MM.1S (cell line): ENCODE results near the gene STXBP6.

Experiments used
- DNase-seq: peaks from one replicate; pipeline ENCODE4 v3.0.0-alpha.2; 2015
- H2AFZ ChIP-seq: fragments of 300-600 bp; sonication (generic); 2 replicates; pipeline ENCODE4 v1.6.0; 2016; ENCODE audit warnings: antibody characterized with exemption, low read length
- H3F3A ChIP-seq: fragments of 300-600 bp; sonication (generic); 2 replicates; pipeline ENCODE4 v1.6.1; 2016; ENCODE audit warnings: mild to moderate bottlenecking, antibody characterized with exemption, low read length, moderate library complexity, mixed read lengths; ENCODE audit not compliant: insufficient read depth
- H3K27ac ChIP-seq: fragments of 300-600 bp; sonication (generic); 2 replicates; pipeline ENCODE4 v1.5.1; 2016; ENCODE audit warnings: mild to moderate bottlenecking, low read length
- H3K27me3 ChIP-seq: fragments of 300-600 bp; sonication (generic); replicated peaks from 2 replicates; pipeline ENCODE4 v1.6.0; 2016; ENCODE audit warnings: low read length; ENCODE audit not compliant: insufficient read depth
- H3K36me3 ChIP-seq: fragments of 300-600 bp; sonication (generic); replicated peaks from 2 replicates; pipeline ENCODE4 v1.6.1; 2016; ENCODE audit warnings: mild to moderate bottlenecking, low read length, mixed read lengths; ENCODE audit not compliant: insufficient read depth
- H3K4me1 ChIP-seq: fragments of 300-600 bp; sonication (generic); 2 replicates; pipeline ENCODE4 v1.6.1; 2016; ENCODE audit warnings: low read length, mixed read lengths
- H3K4me2 ChIP-seq: fragments of 300-600 bp; sonication (generic); 2 replicates; pipeline ENCODE4 v1.6.0; 2016; ENCODE audit warnings: low read depth, low read length
- H3K4me3 ChIP-seq: fragments of 300-600 bp; sonication (generic); 2 replicates; pipeline ENCODE4 v1.5.1; 2016; ENCODE audit warnings: low read length, mixed read lengths
- H3K79me2 ChIP-seq: fragments of 300-600 bp; sonication (generic); 2 replicates; pipeline ENCODE4 v1.6.1; 2016; ENCODE audit warnings: mixed run types, low read length, mixed read lengths
- H3K9ac ChIP-seq: fragments of 300-600 bp; sonication (generic); 2 replicates; pipeline ENCODE4 v1.6.1; 2016; ENCODE audit warnings: low read length, mixed read lengths
- H3K9me2 ChIP-seq: fragments of 300-600 bp; sonication (generic); replicated peaks from 2 replicates; pipeline ENCODE4 v1.6.1; 2016; ENCODE audit warnings: mild to moderate bottlenecking, low read length, mixed read lengths; ENCODE audit not compliant: insufficient read depth
- H3K9me3 ChIP-seq: fragments of 300-600 bp; sonication (generic); replicated peaks from 2 replicates; pipeline ENCODE4 v1.6.1; 2016; ENCODE audit warnings: mild to moderate bottlenecking, low read length, mixed read lengths; ENCODE audit not compliant: insufficient read depth
- H4K20me1 ChIP-seq: fragments of 300-600 bp; sonication (generic); 2 replicates; pipeline ENCODE4 v1.6.1; 2016; ENCODE audit warnings: mild to moderate bottlenecking, low read length, moderate library complexity, mixed read lengths; ENCODE audit not compliant: insufficient read depth
- EZH2 ChIP-seq: fragments of 300-600 bp; sonication (generic); optimal IDR thresholded peaks from 2 replicates; pipeline ENCODE3; 2017; ENCODE audit warnings: low read depth, mild to moderate bottlenecking, antibody characterized with exemption, low read length, mixed read lengths
- EZH2phosphoT487 ChIP-seq: fragments of 300-600 bp; sonication (generic); IDR thresholded peaks from 2 replicates; pipeline ENCODE4 v1.6.1; 2018; ENCODE audit warnings: antibody characterized with exemption, low read length
- TF ChIP-seq, protein P1 (sequence below): fragments of 300-600 bp; sonication (generic); IDR thresholded peaks from 2 replicates; pipeline ENCODE4 v1.5.1; 2016; ENCODE audit warnings: antibody characterized with exemption, low read length, mixed read lengths

Gene STXBP6

DNA sequence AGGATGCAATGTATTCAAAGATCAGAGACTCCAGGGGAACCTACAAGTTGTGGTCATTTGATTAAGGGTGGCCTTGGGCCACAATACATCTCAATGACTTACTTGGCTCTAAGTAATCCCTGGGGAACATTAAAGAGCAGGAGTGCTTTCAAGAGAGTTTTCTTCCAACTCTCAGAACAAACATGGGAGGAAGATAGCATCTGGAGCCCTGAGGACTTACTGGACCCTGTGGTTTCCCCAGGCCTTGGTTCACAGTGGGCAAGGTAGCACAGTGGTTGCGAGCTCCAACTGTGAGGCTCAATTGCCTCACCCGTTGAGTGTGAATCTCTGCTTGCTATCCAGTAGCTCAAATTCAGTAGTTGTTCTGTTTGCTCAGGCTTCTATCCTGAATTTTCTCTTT, 32.4 kb downstream of the STXBP6 start:
- TF ChIP-seq, protein P1, sequence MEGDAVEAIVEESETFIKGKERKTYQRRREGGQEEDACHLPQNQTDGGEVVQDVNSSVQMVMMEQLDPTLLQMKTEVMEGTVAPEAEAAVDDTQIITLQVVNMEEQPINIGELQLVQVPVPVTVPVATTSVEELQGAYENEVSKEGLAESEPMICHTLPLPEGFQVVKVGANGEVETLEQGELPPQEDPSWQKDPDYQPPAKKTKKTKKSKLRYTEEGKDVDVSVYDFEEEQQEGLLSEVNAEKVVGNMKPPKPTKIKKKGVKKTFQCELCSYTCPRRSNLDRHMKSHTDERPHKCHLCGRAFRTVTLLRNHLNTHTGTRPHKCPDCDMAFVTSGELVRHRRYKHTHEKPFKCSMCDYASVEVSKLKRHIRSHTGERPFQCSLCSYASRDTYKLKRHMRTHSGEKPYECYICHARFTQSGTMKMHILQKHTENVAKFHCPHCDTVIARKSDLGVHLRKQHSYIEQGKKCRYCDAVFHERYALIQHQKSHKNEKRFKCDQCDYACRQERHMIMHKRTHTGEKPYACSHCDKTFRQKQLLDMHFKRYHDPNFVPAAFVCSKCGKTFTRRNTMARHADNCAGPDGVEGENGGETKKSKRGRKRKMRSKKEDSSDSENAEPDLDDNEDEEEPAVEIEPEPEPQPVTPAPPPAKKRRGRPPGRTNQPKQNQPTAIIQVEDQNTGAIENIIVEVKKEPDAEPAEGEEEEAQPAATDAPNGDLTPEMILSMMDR = no peak
- TF ChIP-seq EZH2 (no peak), EZH2phosphoT487 (no peak)
- H3K4me3 ChIP-seq = no peak overlapping the region
- no peaks in the 10 kb centered on the region for H3K27me3 ChIP-seq
- no peak overlapping the region for H3K4me2 ChIP-seq
- H3K9ac ChIP-seq = no peak overlapping the region
- DNase-seq = no peak
- H3K9me3 ChIP-seq = no peaks in the 10 kb centered on the region
- no peaks in the 10 kb centered on the region for H4K20me1 ChIP-seq
- H3K36me3 ChIP-seq = no peaks in the 10 kb centered on the region
- H3K4me1 ChIP-seq = no peaks in the 10 kb centered on the region
- H2AFZ ChIP-seq = no peak overlapping the region
- H3F3A ChIP-seq = no peaks in the 10 kb centered on the region
- H3K9me2 ChIP-seq = no peaks in the 10 kb centered on the region
- H3K79me2 ChIP-seq = no peaks in the 10 kb centered on the region
- H3K27ac ChIP-seq = no peak overlapping the region

DNA sequence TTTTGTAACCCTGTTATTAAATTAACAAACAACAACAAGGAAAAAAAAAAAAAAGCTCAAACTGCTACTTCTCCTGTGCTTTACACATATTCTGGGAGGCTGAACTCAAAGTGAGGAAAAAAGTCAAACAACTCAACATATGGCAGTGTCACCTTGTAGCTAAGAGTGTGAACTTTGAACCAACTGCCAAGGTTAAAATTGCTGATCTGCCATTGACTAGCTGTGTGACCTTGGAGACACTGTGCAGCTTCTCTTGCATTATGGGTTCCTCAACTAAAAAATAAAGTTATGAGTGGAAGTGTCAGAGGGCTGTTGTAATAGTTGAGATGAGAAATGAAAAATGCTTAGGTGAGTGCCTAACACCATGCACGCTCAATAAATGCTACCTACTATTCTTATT, 34.2 kb downstream of the STXBP6 start:
- Histone ChIP-seq H3K4me2 (no peak overlapping the region), H4K20me1 (no peaks in the 10 kb centered on the region), H3F3A (no peaks in the 10 kb centered on the region), H3K9me2 (no peaks in the 10 kb centered on the region), H3K79me2 (no peaks in the 10 kb centered on the region), H3K4me3 (no peak overlapping the region), H3K4me1 (no peaks in the 10 kb centered on the region), H3K9me3 (no peaks in the 10 kb centered on the region), H3K9ac (no peak overlapping the region), H2AFZ (no peak overlapping the region), H3K27ac (no peak overlapping the region), H3K27me3 (no peaks in the 10 kb centered on the region), H3K36me3 (no peaks in the 10 kb centered on the region)
- TF ChIP-seq EZH2phosphoT487 (no peak), EZH2 (no peak)
- TF ChIP-seq, protein P1 = no peak
- no peak for DNase-seq

DNA sequence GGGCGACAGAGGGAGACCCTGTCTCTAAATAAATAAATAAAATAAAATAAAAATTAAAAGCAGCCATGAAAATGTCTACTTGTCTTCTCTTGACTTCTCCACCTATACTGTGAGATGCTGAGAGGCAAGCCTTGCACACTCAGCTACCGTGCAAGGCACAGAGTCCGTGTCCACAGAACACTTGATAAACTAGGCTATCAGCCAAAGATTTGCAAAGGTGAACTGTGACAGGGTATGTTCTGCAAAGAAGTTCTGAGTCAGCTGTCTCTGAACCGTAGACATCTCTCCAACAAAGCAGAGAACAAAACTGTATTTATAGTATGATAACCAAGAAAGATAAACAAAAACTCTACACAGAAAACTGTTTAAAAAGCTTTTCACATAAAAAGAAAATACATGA, 35.5 kb downstream of the STXBP6 start:
- H3F3A ChIP-seq = no peaks in the 10 kb centered on the region
- TF ChIP-seq EZH2 = no peak
- TF ChIP-seq EZH2phosphoT487 = no peak
- TF ChIP-seq, protein P1 = no peak
- H3K9me3 ChIP-seq = no peaks in the 10 kb centered on the region
- no peak overlapping the region for H3K4me3 ChIP-seq
- H3K4me1 ChIP-seq = no peaks in the 10 kb centered on the region
- DNase-seq = no peak
- H3K36me3 ChIP-seq = no peaks in the 10 kb centered on the region
- no peaks in the 10 kb centered on the region for H3K27me3 ChIP-seq
- no peak overlapping the region for H3K27ac ChIP-seq
- no peaks in the 10 kb centered on the region for H3K79me2 ChIP-seq
- H3K4me2 ChIP-seq = no peak overlapping the region
- H3K9me2 ChIP-seq = no peaks in the 10 kb centered on the region
- no peak overlapping the region for H3K9ac ChIP-seq
- H2AFZ ChIP-seq = no peak overlapping the region
- H4K20me1 ChIP-seq = no peaks in the 10 kb centered on the region

DNA sequence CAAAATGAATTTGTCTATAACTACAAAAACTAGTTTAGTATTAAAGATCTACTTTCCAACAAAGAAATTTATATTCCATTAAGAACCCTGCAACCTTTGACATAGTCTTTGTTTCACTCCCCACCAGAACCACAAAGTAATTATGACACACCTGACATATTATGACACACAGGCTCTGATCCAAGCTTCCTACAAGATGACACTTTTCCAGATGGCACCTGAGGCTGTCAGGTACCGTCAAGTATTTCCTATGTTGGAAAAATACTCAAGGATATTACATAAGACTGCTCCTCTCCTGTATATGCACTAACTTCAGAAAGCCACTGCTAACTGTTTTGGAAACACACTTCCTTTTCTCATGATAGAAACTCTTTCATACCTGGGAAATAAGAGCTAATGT, 38.9 kb downstream of the STXBP6 start:
- no peaks in the 10 kb centered on the region for H4K20me1 ChIP-seq
- TF ChIP-seq, protein P1 = no peak
- TF ChIP-seq EZH2 = no peak
- TF ChIP-seq EZH2phosphoT487 = no peak
- no peak overlapping the region for H3K9ac ChIP-seq
- no peak overlapping the region for H3K4me3 ChIP-seq
- no peak for DNase-seq
- H3K36me3 ChIP-seq = no peaks in the 10 kb centered on the region
- H3K9me2 ChIP-seq = no peaks in the 10 kb centered on the region
- no peaks in the 10 kb centered on the region for H3K27me3 ChIP-seq
- no peak overlapping the region for H2AFZ ChIP-seq
- no peak overlapping the region for H3K27ac ChIP-seq
- no peaks in the 10 kb centered on the region for H3K9me3 ChIP-seq
- H3K79me2 ChIP-seq = no peaks in the 10 kb centered on the region
- H3K4me1 ChIP-seq = no peaks in the 10 kb centered on the region
- no peaks in the 10 kb centered on the region for H3F3A ChIP-seq
- no peak overlapping the region for H3K4me2 ChIP-seq
